Colonic mucosa (tissue), 4 donors: ENCODE results near the gene SLC30A5. TPM values are rescaled to one million over a fixed set of nuclear protein-coding genes. Genes with fewer than 3 reads are reported as not detected.
"Not testable (repeated sequence)": the region's sequence is repeated elsewhere in the genome, so short reads cannot be mapped to it uniquely, and the experiment has no call there.

ENCODE experiments used
- DNase-seq: peaks from one replicate; pipeline ENCODE4 v3.0.0-alpha.2; 2020
- H3K27ac ChIP-seq: fragments of 200-600 bp; one replicate; pipeline ENCODE4 v1.8.0; 2021
- H3K27me3 ChIP-seq: fragments of 200-600 bp; one replicate; pipeline ENCODE4 v1.8.0; 2021
- H3K36me3 ChIP-seq: fragments of 200-600 bp; one replicate; pipeline ENCODE4 v1.8.0; 2021
- H3K4me1 ChIP-seq: fragments of 200-600 bp; one replicate; pipeline ENCODE4 v1.8.0; 2021; ENCODE audit warnings: mild to moderate bottlenecking
- H3K4me3 ChIP-seq: fragments of 200-600 bp; one replicate; pipeline ENCODE4 v1.8.0; 2021
- H3K9ac ChIP-seq, 2 donors: one replicate each; pipeline ENCODE4 v1.7.0; 2013; ENCODE audit warnings: control low read depth in 2 of 2, low read depth in 2 of 2, low read length in 2 of 2
- H3K9me3 ChIP-seq: fragments of 200-600 bp; one replicate; pipeline ENCODE4 v1.8.0; 2021
- intact Hi-C: fragments of 100-400 bp; cut with DNase I; formaldehyde crosslinking; loops from one replicate; pipeline ENCODE4 v1.14.1; 2022
- total RNA-seq, 2 donors: library from RNA; stranded (reverse); fragmentation: NEBNext Ultra II Directional in 1 of 2; extraction: Animal tissue kit (Norgen Biotek cat#: 25700) in 1 of 2; gene quantifications; one replicate each; pipeline ENCODE4 v1.2.1, GENCODE V29; 2021
- TF ChIP-seq, protein P1 (sequence below): fragments of 200-600 bp; IDR thresholded peaks from one replicate; pipeline ENCODE4 v1.8.0; 2022; ENCODE audit warnings: antibody characterized with exemption, mild to moderate bottlenecking
- donor health status: healthy.
- donor health status: DM: no; HTN: no; CAD: no.
- donor health status: DM: no; HTN: no; CAD: no.

Gene SLC30A5
- total RNA-seq, 2 donors from 2014 or later = 45.9 to 50.5 TPM

DNA sequence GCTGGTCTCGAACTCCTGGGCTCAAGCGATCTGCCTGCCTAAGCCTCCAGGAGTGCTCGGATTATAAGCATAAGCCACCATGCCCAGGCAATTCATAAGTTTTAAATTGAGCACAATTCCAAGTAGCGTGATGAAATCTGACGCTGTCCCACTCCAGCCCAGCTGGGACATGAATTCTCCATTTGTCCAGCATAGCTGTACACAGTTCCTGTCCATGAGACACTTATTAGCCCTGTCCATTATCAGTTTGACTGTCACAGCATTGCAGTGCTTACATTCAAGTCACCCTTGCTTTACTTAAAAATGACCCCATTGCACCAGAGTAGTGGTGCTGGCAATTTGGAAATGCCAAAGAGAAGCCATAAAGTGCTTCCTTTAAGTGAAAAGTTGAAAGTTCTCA lies 7.6 kb upstream of the SLC30A5 start:
- Histone ChIP-seq H3K27ac (no peak overlapping the region), H3K36me3 (no peaks in the 10 kb centered on the region), H3K9ac (no peak overlapping the region), H3K4me3 (no peak overlapping the region), H3K4me1 (no peaks in the 10 kb centered on the region), H3K9me3 (no peaks in the 10 kb centered on the region), H3K27me3 (no peaks in the 10 kb centered on the region)
- intact Hi-C loops = loop anchor here (5.0 kb wide), 1 partner anchor 44 kb away; no protein-coding TSS in a partner anchor
- DNase-seq = no peak
- TF ChIP-seq, protein P1, sequence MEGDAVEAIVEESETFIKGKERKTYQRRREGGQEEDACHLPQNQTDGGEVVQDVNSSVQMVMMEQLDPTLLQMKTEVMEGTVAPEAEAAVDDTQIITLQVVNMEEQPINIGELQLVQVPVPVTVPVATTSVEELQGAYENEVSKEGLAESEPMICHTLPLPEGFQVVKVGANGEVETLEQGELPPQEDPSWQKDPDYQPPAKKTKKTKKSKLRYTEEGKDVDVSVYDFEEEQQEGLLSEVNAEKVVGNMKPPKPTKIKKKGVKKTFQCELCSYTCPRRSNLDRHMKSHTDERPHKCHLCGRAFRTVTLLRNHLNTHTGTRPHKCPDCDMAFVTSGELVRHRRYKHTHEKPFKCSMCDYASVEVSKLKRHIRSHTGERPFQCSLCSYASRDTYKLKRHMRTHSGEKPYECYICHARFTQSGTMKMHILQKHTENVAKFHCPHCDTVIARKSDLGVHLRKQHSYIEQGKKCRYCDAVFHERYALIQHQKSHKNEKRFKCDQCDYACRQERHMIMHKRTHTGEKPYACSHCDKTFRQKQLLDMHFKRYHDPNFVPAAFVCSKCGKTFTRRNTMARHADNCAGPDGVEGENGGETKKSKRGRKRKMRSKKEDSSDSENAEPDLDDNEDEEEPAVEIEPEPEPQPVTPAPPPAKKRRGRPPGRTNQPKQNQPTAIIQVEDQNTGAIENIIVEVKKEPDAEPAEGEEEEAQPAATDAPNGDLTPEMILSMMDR = no peak

DNA sequence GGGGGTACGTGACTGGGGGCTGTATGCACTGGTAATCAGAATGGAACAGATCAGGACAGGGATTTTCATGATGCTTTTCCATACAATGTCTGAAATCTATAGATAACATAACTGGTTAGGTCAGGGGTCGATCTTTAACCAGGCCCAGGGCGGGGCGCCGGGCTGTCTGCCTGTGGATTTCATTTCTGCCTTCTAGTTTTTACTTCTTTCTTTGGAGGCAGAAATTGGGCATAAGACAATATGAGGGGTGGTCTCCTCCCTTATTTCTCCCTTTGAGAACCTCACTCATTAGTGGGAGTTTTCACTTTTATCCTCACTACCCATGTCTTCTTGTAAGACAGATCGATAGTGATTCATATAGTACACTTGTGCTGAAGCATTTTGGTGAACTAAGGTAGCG lies 5.8 kb upstream of the SLC30A5 start:
- H3K9me3 ChIP-seq, H3K4me1 ChIP-seq, DNase-seq, H3K27ac ChIP-seq, H3K36me3 ChIP-seq, H3K4me3 ChIP-seq, H3K9ac ChIP-seq, H3K27me3 ChIP-seq: not testable (repeated sequence)
- intact Hi-C loops = loop anchor here (5.0 kb wide), 1 partner anchor 46 kb away; no protein-coding TSS in a partner anchor

DNA sequence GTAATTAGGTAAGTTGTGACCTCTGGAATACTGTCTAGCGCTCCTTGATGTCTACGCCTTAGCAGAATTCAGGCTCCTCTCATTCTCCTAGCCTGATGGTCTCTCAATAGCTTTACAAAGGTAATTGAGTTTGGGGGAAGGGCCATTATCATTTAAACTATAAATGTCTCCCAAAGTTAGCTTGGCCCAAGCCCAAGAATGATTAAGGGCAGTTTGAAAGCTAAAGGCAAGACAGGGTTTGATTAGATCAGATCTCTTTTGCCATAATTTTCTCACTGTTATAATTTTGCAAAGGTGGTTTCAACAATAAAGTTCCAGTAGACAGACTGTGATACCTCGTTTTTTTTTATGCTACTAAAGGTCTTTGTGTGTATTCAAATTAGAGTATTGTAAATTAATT lies 3.7 kb upstream of the SLC30A5 start:
- TF ChIP-seq, protein P1 = no peak
- H3K9ac ChIP-seq = no peak overlapping the region
- intact Hi-C loops = loop anchor here (5.0 kb wide), 1 partner anchor 242 kb away; the partner anchor contains the start of gene CCDC125
- H3K4me3 ChIP-seq = no peak overlapping the region
- no peak overlapping the region for H3K27ac ChIP-seq
- peaks cover 3% of the 10 kb centered on the region for H3K4me1 ChIP-seq
- H3K36me3 ChIP-seq = no peaks in the 10 kb centered on the region
- no peak for DNase-seq
- H3K27me3 ChIP-seq = no peaks in the 10 kb centered on the region
- H3K9me3 ChIP-seq = no peaks in the 10 kb centered on the region

DNA sequence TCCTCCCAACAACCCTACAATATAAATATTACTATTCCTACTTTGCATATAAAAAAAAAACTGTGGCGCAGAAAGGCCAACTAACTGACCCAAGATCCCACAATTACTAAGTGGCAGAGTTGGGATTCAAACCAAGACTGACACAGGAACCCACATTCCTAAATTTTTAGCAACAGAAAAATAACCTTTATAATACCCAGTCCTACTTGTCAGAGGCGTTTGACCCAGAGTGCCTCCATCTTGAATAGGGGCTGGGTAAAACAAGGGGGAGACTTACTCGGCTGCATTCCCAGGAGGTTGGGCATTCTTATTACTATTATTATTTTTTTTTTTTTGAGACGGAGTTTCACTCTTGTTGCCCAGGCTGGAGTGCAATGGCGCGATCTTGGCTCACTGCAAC lies 2.0 kb upstream of the SLC30A5 start:
- no peak for DNase-seq
- Histone ChIP-seq H3K27ac (no peak overlapping the region), H3K9ac (no peak overlapping the region), H3K36me3 (no peaks in the 10 kb centered on the region), H3K4me3 (no peak overlapping the region), H3K9me3 (no peaks in the 10 kb centered on the region), H3K27me3 (no peaks in the 10 kb centered on the region), H3K4me1 (peaks cover 7% of the 10 kb centered on the region)
- TF ChIP-seq, protein P1 = no peak
- intact Hi-C loops = loop anchor here (5.0 kb wide), 1 partner anchor 241 kb away; the partner anchor contains the start of gene CCDC125

DNA sequence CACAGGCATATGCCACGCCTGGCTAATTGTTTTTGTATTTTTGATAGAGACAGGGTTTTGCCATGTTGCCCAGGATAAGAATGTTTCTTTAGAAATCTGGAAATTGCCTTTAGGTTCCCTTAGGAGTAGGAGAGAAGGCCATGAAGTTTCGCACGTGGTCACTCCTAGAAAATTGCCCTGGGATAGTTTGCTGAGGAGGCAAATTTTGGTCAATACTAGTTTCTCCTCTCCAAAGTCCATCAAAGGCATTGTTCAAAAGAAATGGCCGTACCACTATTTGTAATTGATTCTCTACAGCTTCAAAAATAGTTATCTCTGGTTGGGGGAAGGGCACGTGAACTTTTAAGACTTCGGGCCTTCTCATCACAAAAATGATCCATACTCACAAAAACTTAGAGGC lies 845 bp upstream of the SLC30A5 start:
- Histone ChIP-seq H3K36me3 (no peaks in the 10 kb centered on the region), H3K27me3 (no peaks in the 10 kb centered on the region), H3K9me3 (no peaks in the 10 kb centered on the region), H3K4me1 (peaks cover 7% of the 10 kb centered on the region), H3K9ac (no peak overlapping the region), H3K4me3 (no peak overlapping the region), H3K27ac (no peak overlapping the region)
- intact Hi-C loops = loop anchor here (5.0 kb wide), 1 partner anchor 239 kb away; the partner anchor contains the start of gene CCDC125
- TF ChIP-seq, protein P1 = no peak
- DNase-seq = no peak

DNA sequence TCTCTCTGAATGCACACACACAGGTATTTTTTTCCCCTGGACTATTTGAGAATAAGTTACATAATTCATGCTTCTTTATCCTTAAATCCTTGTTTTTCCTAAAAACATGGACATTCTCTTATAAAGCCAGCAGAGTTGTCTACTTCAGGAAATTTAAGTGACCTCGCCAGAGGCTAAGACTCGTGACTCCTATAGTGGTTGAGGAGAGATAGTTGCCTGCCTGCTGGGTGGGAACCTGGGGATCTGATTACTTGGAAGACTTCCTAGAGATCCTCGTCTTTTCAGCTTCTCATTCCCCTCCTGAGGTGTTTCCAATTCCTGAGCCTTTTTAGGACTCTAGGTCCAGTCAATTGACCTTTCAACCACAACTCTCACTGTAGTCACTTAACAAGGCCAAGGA lies 5.5 kb downstream of the SLC30A5 start:
- H3K4me1 ChIP-seq = peaks cover 7% of the 10 kb centered on the region

More for the DNA sequence above, 5.5 kb downstream of the SLC30A5 start:
- Histone ChIP-seq H3K36me3 (peaks cover 5% of the 10 kb centered on the region), H3K4me3 (no peak overlapping the region), H3K9me3 (no peaks in the 10 kb centered on the region), H3K27ac (no peak overlapping the region), H3K27me3 (no peaks in the 10 kb centered on the region), H3K9ac (no peak overlapping the region)
- TF ChIP-seq, protein P1 = no peak
- intact Hi-C loops = no loop called here
- no peak for DNase-seq
